Measurements from ENCODE around the gene GP5.

The GP5 gene

DNA sequence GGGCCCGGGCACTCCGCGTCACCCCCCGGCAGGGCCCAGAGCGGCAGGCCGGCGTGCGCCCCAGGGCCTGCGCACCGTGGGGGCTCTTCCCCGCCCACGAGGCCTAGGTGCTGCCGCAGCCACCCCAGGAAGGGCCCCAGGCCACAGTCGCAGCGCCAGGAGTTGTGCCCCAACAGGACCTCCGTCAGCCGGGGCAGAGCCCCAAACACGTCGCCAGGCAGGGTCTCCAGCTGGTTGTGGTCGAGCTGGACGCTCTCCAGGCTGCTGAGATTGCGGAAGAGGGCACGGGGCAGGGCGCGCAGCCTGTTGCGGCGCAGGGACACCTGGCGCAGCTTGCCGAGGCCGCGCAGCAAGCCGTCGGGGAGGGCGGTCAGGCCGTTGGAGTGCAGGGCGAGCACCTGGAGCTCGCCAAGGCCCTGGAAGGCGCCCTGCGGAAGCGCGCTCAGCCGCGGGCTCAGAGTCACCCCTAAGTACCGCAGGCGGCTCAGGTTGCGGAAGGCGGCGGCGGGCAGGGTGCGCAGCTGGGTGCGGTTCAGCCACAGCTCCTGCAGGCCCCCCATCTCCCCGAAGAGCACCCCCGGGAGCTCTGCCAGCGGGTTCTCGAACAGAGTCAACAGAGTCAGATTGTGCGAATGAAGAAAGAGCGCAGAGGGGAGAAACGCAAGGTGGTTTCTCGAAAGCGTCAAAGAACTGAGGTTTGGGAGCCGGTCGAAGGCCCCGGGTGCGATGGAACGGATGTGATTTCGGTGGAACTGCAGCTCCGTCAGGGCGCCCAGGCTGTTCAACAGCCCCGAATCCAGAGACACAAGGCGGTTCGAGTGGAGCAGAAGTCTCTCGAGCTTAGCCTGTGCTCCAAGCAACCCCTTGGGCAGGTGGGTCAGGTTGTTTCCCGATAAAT is 2.0 kb downstream of the GP5 start:
- no peak for DNase-seq

DNA sequence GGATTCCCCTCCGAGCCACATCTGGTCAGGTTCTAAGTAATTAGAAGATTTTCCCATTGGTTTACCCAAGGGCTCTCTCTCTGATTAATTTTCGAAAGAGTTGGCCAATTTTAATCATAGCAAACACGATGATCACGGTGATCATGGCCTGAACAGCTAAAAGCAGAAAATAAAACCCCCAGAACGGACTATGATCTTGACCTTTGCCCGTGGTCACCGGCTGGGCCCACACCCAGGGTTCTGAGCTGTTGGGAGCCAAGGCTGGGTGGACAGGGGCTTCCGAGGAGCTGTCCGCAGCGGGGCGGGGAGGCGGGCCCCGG is 2.6 kb downstream of the GP5 start:
- no peak for DNase-seq

DNA sequence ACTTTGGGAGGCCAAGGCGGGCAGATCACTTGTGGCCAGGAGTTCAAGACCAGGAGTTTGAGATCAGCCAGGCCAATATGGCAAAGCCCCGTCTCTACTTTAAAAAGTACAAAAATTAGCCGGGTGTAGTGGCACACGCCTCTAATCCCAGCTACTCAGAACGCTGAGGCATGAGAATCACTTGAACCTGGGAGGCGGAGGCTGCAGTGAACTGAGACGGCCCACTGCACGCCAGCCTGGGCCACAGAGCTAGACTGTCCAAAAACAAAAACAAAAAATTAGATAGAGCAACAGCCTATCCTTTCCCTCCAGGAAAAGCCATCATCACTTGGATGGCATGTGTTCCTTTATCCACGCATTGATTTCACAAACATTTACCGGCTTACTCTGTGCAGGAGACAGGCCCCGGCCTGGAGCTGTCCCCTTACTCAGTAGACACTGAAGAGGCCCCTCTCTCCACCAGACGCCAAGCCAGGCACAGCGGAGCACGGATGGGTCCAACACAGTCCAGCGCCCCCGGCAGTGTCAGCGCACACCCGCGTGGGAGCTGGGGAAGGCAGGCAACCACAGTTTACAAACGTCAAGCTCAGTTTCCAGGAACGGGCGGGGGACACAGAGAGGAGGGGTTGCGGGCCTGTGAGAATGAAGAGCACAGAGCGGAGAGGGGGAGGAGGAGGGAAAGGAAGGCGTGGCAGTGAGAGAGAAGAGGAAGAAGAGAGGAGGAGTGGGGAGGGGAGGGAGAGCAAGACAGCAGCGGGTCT is 3.1 kb downstream of the GP5 start:
- DNase-seq, result no peak

GRCh38 chr3:194395212-194395611 is 3.9 kb downstream of the GP5 start:
- DNase-seq, result no peak

DNA sequence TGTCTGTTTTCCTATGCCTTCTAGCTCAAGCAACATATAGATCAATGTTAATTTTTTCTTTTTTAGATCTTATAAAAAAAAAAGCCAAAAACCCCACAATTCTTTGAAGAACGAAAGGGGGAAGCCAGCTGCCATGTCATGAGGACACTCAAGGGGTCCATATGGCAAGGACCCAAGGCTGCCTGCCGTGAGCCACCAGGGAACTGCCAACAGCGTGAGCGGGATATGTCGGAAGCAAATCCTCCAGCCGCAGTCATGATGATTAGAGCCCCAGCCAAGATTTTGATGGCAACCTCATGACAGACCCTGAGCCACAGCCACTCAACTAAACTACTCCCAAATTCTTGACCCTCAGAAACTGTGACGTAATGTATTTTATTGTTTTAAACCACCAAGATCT is 6.5 kb downstream of the GP5 start:
- no peak for DNase-seq

GRCh38 chr3:194390835-194391234 is 8.2 kb downstream of the GP5 start:
- no peak for DNase-seq

GRCh38 chr3:194389269-194389668 is 9.8 kb downstream of the GP5 start:
- no peak for DNase-seq

DNA sequence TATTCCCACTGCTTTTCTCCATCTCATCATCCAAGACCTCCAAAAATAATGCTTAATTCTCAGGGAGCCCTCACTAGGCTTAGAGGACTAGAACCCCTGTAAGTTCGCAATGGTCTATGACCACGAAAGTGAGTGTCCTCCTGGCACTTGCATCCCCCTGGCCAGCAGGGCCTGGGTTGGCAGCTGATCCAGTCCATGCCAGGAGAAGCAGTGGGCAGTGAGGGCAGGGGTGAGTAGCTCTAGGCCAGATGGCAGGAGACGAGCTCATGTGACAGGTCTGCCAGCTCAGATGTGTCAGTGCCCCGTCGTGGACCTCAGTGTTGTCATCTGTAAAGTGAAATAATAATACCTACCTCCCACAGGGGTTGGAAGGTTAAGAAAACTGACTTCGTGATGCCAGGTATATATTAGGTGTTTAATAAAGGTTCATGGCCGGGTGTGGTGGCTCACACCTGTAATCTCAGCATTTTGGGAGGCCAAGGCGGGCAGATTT is 11.1 kb downstream of the GP5 start:
- DNase-seq, result no peak

- no peak for DNase-seq
These were observed 11.8 kb downstream of the GP5 start for GRCh38 chr3:194387276-194387675.

- no peak for DNase-seq
These were observed 12.4 kb downstream of the GP5 start for GRCh38 chr3:194386648-194387047.

GRCh38 chr3:194386066-194386465 is 13.0 kb downstream of the GP5 start:
- DNase-seq, result no peak

- DNase-seq, result no peak
These were observed 14.5 kb downstream of the GP5 start for GRCh38 chr3:194384569-194385001.

DNA sequence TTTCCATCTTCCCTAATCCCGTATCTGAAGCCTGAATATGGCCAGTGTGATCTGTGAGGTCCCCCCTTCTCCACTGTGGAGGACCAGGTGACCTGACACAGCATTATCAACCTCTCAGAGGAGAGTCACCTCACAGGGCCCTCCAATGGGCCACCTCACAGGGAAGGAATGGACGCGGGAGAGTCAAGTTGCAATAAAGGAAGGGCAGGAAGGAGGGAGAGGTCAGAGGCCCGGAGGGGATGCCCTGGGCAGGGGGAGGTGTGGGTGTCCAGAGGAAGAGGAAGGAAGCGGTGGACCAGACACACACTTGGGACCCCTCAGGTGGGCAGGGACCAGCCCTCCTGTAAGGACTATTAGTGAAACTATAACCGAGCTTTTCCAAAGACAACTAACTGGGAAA is 14.9 kb downstream of the GP5 start:
- DNase-seq, result no peak

DNA sequence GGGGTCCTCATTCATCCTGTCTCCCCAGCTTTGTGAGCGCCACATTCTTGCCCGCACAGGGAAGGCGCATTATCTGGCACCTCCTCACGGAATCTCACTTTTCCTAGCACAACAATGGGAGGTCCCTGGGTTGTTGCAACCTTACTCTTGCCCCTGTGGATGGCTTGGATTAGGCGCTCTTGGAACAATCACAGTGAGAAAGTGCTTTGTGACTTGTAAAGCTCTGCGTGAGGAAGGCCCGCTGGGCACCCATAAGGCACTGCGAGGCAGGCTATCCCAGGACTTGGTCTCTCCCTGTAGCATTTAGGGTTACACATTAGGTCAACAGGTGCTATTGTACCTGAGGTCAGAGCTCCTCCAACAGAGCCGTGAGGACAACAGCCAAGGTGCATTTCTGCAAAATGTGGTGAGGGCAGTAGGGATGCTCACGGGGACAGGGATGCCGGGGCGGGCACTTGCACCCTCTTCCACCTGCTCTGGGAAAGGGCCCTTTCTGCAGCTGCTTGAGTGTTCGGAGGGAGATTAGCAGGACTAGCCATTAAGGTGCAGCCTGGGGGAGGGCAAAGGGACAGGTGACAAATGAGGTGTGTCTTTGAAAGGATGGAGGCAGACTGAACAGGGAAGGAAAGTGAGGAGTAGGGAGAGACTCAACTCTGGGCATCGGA is 15.7 kb downstream of the GP5 start:
- no peak for DNase-seq

DNA sequence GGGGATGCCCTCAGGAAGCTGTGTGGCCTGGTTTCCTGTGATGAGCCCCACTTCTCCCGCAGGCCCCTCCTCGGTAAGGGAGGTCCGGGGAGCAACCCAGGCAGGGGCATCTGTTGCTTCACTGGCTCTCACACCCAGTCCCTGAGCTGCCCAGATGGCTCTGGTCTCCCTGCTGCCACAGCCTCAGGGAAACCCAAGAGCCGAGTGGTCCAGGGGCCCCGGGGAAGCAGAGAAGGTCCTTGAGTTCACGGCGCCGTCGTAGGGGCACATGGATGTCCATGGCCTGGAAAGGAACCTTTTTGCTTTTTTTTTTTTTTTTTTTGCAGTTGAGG is 16.2 kb downstream of the GP5 start:
- DNase-seq, result no peak

GRCh38 chr3:194382196-194382891 is 16.7 kb downstream of the GP5 start:
- DNase-seq, result no peak

DNA sequence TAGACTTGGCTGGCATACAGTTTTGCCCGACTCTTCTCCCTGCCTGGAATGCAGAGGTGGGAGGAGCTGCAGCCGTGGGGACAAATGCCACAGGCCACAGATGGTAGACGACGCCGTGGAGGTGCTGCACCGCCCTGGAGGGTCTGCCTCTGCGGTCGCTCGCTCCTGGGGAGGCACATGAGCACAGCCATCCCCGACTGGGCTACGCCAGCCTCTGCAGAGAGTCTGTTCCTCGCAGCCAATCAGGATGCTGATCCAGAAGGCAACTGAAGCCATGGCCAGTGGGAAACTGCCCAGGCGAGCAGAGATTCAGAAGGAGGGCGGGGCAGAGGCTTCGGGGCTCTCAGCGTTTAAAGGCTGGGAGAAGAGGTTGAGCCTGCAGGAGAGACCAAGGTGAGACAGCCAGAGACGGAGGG is 17.6 kb downstream of the GP5 start:
- no peak for DNase-seq

DNA sequence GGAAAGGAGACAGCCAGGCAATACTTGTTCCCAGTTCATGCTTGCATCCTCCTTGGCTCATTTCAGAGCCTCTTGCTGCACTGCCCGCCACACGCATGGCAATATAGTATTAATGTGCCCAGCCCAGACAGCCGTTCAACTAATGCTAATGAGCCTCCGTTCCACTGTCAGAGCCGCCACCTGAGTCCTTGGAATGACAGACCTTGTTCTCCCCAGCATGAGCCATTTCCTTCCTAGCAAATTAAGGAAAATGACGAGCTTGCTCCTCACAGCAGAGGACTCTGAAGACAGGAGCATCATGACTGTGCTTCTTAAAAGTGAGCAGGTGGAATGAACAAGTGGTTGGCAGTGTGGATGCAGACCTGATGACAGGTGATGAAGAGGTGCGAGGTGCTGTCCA is 18.7 kb downstream of the GP5 start:
- DNase-seq, result no peak

DNA sequence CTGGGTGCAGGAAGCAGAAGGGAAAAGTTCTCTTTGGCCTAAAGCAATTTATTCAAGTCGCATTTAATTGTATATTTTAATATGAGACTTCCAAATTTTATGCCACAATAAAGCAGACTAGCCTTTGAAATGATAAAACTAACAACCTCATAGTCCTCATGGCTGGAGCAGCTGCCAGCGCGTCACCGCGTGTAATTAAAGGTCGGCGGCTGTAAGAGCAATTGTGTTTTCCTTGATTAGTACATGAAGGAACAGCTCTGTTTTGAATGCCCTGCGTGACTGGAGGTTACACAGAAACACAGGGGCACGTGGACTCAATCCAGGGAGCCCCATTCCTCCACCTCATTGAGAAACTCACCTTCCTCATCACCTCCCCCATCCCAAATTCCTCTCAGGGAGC is 19.4 kb downstream of the GP5 start:
- no peak for DNase-seq

DNA sequence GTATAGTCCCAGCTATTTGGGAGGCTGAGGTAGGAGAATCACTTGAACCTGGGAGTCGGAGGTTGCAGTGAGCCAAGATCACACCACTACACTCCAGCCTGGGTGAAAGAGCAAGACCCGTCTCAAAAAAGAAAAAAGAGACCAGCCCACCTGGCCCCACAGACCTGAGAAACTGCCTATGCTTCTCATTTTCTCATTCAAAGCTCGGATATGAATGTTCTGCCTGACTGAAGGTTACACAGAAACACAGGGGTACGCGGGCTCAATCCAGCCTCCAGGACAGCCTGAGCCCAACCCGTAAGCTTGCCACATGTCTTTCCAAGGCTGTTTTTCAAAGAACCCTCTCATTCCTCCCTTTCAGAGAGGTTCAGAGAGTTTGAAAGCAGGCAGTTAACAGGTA is 19.8 kb downstream of the GP5 start:
- DNase-seq, result no peak

GRCh38 chr3:194377708-194378107 is 21.4 kb downstream of the GP5 start:
- DNase-seq, result no peak

DNA sequence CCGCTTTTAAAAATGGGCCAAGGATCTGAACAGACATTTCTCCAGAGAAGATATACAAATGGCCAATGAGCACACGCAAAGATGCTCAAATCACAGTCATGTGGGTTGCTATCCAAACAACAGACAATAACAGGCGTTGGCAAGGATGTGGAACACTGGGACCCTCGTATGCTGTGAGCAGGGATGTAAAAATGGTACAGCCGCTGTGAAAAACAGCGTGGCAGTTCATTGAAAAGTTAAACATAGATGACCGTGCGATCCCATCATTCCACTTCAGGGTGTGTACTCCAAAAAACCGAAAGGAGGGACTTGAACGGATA is 22.9 kb downstream of the GP5 start:
- no peak for DNase-seq

- DNase-seq, result no peak
These were observed 23.4 kb downstream of the GP5 start for GRCh38 chr3:194375473-194376240.

Data from amniotic stem cell (primary cell).